Measurements from ENCODE around the gene ZBTB21. TPM values are rescaled to one million over a fixed set of nuclear protein-coding genes. Genes with fewer than 3 reads are reported as not detected.
"Not testable (repeated sequence)": the region's sequence is repeated elsewhere in the genome, so short reads cannot be mapped to it uniquely, and the experiment has no call there.

Gene ZBTB21
- total RNA-seq, 1 donor from 2014 or later, result 19.2 TPM

DNA sequence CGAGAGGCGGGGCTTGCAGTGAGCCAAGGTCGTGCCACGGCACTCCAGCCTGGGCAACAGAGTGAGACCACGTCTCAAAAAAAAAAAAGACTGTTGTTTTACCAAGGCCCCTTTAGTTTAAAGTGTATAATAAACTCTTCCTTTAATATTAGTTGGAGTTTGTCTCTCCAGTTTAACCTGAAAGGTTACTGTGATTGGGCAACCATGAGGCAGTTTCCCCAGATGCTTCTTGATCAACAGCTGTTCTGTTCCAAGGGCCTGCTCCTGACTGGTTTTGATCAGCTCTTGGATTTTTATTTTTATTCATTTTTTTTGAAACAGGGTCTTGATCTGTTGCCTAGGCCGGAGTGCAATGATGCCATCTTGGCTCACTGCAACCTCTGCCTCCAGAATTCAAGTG is 38.3 kb downstream of the ZBTB21 start:
- intact Hi-C loops (cut with micrococcal nuclease), result no loop called here

DNA sequence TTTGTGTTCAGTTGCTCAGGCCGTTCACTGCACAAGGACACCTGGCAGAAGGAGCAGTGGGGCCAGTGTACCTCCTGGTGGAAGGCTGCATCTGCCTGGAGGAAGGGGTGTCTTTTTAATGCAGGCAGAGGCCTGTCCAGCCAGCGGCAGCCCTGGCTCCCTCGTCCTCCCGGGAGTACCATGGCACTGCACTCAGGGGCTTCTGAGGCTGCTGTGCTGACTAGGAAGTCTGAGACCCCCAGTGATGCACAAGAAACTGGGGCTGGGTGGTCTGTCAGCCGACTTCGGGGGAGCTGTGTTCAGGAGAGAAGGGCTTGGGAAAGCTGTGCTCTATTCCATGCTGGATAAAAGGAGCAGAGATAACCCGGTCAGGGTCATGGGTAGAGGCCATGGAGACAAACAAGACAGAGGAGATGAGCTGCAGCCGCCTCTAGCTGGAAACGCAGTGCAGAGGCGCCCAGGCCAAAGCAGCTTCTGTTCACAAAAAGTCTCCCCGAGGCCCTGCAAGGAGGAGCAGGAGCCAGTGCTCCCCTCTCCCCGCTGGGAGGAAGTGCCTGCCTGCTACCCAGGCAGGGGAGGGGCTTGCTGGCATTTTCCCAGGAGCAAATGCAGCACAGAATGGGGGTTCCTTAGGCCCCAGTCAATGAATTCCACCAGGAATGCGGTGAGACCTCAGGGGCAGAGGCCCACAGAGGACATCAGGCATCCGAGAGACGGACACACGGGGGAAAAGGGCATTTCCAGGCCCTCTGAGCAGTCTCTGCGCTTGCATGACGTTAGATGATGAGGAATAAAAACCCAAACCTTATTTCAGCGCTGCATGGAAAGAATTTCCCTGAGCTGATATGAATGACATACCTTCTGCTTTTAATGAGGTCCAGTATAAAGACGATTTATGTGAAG is 39.2 kb downstream of the ZBTB21 start:
- intact Hi-C loops (cut with micrococcal nuclease), result no loop called here

DNA sequence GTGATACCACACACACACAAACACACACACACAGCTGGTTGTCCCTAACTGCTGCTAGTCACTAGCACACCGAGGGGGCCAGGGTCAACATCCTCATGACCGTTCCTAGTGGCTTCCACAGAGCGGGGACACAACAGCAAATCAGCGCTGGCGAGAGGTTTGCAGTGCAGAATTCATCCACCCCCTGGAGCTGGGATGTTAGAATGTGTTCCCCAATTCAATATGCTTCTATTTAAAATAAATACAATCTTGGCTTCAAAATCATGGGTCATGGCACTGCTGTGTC is 40.1 kb downstream of the ZBTB21 start:
- intact Hi-C loops (cut with micrococcal nuclease), result no loop called here

DNA sequence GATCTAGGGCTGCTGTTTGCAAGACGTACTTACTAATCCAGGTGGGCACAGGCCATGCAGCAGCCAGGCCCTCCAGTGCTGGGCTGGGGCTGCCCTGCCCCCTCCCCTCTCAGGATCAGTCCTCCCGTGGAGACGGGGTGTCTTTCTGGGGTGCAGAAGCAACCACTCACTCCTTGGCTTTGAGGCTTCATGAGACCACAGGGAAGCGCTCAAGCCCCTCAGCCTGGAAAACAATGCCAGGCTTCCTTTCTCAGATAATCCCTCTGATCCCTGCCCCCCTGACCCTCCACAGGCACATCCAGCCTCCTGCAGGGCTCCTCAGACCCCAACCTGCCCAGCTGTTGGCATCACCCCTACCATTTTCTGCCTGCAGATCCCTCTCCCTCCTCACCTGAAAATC is 42.5 kb downstream of the ZBTB21 start:
- intact Hi-C loops (cut with micrococcal nuclease), result no loop called here

DNA sequence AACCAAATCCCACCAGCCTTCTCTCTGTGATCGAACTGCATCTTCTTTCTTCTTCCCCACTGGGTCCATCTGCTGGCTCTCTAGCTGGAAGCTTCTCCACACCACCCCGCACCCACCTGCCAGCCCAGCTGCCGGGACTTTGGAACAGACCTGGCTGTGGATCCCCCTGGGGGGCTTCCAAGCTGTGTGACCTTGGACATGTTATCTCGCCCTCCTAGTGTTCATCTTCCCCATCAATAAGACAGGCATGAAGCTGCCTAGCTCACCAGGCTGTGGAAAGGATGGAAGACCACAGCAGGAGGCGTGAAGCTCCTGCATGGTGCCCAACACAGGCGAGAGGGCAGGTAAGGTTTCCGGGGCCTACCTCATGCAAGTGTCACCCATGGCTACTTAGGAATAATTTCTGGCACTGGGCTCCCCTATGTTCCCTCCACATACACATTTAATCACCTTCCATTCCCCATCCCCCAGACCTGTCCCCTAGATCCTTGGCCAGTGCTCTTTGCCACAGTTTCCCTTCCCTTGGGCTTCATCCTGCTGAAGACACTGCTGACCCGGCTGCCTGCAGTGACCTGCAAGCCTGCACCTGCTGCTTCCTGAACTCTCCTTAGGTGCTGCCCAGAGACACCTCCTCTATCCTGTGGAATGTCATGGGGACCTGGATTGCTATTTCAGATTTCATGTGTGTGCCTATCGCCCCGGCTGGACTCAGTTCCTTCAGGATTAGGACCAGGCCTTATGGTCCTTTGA is 43.1 kb downstream of the ZBTB21 start:
- intact Hi-C loops (cut with micrococcal nuclease), result no loop called here

DNA sequence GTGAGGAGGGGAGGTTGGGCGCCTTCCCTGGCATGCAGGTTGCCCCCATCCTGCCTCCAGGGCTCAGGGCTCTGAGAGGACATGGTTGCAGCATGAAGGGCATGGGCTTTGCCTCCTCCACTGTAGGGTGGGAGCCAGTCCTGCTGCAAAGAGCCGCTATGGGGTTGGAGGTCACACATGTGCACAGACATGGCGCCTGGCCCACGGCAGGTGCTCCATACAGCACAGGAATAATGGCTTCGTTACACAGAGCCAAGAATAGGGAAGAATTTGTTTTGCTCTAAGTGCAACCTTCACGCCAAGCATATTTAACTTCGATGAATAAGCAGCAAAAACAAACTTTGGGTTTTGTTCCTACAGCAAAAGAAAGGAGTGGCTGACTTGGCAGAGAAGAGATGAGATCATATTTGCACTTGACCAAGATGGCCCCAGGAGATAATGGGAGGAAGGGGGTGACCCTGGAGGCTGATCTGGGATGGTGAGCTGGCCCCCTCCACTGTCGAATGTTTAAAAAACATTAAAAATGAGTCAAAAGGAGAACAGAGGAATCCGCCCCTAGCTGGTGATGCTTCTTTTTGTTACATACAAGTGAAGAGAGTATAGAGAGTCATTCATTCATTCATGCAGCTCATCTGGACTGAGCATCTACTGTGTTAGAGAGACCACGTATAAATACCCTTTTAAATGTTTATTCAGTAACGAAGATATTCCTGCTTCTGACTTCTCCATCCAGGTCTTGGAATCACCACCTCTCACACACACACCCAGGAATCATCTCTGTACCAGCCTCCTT is 43.9 kb downstream of the ZBTB21 start:
- intact Hi-C loops (cut with micrococcal nuclease), result no loop called here

DNA sequence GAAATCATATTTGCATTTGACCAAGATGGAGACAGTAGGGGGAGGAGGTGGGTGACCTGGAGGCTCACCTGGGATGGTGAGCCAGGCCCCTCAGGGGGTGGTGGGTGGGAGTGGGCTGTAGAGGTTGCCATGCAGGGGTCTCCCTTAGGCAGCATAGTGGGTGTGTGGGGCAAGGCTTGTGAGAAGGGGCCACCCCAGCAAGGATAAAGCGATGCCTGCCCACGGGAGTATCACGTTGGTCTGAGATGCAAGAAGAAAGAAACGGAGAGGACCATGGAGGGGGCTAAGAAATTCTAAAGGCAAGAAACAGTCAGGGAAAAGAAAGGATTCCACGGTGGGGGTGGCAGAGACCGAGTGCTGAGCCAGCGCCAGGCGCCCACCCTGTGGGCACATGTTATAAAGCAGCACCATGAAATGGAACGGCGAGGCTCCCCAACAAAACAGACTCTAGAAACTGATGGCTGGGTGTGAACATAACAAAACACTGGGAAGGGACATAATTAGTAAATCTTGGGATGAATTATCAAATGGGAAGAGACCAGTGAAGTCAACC is 44.6 kb downstream of the ZBTB21 start:
- intact Hi-C loops (cut with micrococcal nuclease), result no loop called here

DNA sequence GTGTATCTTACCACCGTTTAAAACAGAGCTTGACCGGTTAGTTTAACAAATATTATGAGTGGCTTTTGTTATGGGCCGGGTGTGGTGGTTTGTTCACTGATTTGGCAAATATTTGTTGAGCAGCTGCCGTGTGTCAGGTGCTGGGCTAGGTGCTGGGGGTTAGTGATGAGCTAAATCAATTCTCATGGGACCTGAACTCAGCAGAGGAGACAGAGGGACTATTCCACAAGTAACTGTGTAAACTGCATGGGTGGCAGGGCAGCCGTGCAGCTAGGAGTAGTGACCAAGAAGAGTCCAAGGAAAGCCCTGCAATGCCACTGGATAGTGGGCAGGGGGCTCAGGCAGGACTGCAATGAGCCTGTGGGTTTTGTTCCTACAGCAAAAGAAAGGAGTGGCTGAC is 45.1 kb downstream of the ZBTB21 start:
- intact Hi-C loops (cut with micrococcal nuclease), result no loop called here

DNA sequence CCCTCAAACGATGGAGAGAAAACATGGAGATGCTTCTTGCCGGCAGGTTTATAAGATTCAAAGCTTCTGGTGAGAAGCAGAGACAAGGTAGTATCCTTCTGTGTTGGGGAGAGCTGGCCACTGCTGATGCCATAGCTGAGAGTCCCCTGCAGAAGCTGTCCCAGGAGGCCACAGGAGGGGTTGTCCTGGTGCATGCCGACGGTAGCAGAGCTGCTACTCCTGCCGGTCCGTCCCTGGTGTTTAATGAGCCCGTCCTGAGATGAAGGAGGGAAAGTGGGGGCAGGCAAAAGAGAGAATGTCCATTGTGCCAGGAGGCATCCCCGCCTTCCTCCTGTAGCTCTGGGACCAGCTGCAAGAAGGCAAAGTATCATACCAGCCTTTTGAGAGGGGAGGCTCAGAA is 46.0 kb downstream of the ZBTB21 start:
- intact Hi-C loops (cut with micrococcal nuclease), result no loop called here

DNA sequence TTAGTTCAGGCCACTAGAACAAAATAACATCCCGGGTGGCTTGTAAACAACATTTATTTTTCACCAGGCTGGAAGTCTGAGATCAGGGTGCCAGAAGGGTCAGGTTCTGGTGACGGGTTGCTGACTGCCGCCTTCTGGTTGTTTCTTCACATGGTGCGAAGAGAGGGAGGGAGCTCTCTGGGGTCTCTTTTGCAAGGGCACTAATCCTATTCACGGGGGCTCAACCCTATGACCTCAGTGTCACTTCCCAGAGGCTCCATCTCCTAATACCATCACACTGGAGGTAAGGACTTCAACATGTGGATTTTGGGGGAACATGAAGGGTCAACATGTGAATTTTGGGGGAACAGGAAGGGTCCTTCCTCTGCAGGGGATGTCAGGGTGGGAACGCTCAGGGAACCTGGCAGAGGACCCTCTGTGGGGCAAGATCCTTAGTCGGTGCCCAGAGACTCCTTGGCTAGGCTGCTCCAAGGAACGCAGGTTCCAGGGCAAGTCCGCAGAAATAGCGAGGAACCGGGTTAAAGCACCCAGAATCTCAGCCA is 47.7 kb downstream of the ZBTB21 start:
- intact Hi-C loops (cut with micrococcal nuclease), result no loop called here

DNA sequence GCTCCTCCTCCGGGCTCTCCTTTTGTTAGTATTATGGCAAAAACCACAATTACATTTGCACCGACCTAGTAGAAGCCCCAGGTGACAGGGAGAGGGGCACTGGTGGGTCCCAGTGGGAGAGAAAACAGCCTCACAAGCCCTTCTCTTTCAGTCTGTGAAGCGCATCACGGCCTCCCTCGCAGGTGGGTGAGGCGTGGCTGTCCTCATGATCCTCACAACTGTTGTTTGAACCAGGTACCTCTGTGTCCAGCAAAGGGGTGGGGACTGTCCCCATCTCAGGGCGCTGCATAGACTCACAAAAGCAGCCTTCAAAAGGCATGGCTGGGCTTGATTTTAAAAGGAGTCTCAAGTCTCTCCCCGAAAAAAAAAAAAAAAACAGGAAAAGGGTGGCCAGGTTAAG is 48.4 kb downstream of the ZBTB21 start:
- intact Hi-C loops (cut with micrococcal nuclease), result no loop called here

DNA sequence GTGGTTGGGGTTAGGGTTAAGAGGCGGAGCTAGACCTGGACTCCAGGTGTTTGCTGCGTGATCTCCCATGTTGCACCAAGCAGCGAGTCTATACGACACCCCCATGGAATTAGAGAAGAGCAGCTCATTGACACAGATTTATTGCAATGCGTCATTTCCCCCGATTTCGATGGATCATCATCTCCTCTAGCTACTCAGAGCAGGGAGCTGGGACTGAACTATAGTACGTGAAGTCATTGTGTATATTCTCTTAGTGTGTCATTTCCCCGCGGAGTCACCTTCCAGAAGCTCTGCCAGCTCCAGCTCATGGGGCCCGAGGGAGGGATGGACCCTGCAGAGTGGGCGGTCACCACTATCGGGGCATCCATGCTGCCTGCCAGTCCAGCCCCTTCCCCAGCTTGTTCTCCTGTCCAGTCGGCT is 48.9 kb downstream of the ZBTB21 start:
- intact Hi-C loops (cut with micrococcal nuclease), result no loop called here

DNA sequence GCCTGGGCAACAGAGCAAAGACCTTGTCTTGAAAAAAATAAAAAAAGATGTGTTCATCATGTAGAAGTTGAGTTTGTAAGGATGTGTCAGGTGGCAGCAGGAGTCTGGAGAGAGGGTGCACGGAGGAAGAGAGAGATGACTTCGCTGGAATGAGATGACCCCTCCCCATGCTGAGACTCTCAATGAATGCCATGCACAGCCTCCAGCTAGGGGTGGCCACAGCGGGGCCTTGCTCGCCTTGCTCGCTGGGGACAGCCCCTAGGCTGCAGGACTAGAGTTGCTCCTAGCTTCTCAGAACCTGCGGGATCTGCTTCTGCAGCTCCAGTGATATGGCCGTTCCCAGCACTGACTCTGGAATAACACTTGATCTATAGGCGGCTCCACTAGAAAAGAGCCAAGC is 49.8 kb downstream of the ZBTB21 start:
- intact Hi-C loops (cut with micrococcal nuclease), result no loop called here

DNA sequence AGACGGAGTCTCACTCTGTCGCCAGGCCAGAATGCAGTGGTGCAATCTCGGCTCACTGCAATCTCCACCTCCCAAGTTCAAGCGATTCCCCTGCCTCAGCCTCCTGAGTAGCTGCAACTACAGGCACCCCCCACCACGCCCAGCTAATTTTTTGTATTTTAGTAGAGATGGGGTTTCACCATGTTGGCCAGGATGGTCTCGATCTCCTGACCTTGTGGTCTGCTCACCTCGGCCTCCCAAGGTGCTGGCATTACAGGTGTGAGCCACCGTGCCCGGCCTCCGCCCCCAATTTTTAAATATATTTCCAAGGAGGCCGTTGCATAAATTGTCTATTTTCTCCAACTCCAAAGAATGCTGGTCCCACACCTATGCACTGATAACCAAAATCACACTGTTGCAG is 50.5 kb downstream of the ZBTB21 start:
- intact Hi-C loops (cut with micrococcal nuclease), result not testable (repeated sequence)

DNA sequence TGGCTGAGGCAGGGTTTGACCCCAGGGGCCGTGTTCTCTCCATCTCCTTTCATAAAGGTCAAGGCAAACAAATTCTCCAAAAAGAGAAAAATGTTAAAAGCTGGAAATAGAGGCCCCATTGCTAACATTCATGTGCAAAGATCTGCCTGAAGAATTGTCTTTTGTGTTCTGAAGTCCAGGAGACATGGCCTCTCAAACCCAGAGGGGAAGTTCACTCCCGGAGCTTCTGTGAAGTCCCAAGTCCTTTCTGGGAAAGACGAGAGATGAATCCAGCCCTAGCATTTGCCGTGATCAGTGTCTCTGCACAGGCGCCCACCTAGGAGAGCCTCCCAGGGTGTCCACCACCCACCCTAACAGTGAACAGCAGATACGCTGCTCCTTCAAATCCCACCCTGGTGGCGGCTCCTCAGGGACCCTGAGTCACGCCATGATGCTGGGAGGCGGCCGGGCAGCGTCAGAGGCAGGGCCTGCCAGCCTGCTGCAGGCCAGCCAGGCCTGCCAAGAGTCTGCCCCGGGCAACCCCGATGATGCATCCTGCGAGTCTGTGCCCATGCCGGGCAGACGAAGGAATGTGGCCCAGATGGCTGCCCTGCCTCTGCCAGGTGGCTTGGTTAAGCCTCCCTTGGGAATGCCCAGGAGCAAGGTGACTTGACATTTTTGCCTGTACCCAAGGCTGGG is 51.1 kb downstream of the ZBTB21 start:
- intact Hi-C loops (cut with micrococcal nuclease), result no loop called here

DNA sequence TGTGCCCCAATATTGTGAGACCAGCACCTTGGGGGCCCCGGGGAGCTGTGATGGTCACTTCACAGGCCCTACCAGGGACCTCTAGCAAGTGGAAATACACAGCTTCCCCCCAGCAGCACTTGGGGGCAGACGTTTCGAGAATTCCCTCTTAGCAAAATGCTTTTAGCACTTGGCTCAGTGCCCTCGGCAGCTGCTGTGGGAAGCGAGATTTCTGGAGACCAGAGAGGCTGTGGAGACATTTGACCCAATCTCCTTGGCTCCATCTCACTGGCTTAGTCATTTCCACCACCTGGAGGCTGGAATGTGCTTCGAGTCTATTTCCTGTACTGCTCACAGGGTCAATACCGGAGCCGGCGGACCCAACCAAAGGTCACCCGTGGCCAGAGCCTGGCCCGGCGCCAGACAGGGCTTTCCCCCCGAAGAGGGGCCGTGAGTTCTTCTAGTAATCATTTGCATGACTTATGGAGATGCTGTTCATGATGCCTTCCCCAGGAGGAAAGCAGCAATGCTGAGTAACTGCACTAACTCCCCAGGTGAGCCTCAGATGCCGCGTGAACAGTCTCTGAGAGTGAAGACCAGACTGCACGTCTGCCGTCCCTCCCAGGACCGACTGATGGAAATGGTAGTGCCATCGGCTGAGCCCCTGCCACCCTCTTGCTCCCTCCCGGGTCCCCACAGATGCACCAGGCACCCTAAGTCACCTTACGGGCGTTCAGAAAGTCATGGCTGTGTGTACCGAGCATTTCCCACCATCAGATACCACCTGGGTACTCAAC is 52.0 kb downstream of the ZBTB21 start:
- intact Hi-C loops (cut with micrococcal nuclease), result no loop called here

DNA sequence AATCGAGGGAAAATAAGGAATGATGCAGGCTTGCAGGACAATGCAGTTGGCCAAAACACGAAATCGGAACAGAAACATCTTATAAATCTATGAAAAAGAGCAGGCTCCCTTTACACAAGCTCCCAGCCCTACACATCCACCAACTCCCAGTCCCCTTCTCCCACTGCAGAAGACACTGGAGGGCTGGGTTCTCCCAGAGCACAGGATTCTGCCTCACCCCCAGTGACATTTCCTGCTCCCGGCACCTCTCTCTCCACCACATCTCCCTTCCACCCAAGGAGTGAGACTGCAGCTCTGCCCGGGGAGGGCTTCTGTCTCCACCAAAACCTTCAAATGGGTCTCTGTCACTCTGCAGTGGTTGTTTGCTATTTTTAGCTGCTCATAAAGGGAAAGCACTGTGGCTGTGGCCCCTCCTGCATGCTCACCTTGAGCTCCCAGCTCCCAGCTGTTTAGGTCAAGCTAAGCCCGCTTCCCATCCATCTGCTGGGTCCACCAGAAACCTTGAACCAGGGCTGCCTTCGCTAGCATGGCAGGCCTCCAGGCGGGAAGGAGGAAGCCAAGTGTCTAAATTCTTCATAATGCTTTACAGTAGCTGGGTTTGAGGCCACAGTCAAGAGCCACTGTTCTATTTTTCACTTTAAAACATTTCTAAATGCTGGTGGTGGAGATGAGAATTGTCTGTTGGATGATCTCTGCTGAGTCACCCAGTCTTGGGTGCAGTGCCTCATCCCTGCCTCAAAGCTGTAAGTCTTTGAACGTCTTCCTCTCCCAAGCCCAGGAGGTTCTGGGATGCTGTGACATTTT is 53.0 kb downstream of the ZBTB21 start:
- intact Hi-C loops (cut with micrococcal nuclease), result no loop called here

DNA sequence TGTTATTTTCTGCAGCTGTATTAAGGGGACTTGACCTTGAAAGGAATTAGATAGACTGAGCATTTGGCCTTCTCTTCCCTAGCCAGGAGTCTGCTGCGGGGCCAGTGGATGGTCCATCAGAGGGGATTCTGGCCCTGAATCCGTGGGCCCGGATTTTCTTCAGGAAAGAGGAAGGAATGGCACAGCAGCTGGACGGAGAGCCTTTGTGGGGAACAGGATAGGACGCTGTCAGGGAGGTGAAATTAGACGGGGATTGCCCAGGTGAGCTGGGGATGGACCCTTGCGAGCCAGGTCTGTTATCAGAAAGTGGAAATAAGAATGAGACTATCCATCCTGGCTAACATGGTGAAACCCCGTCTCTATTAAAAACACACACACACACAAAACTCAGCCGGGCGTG is 54.6 kb downstream of the ZBTB21 start:
- intact Hi-C loops (cut with micrococcal nuclease), result no loop called here

All from T-helper 2 cell treated with Interferon-gamma antibody and Interleukin-4, amounts not matched to agents 100 ng/mL and 5 ng/mL, for 36 hours (primary cell).